HT-29 (cell line): Measurements from ENCODE around the gene DOCK4. TPM values are rescaled to one million over a fixed set of nuclear protein-coding genes. Genes with fewer than 3 reads are reported as not detected.

Source experiments
- DNase-seq: peaks from one replicate; pipeline ENCODE4 v3.0.0-alpha.2; 2015; ENCODE audit warnings: low spot score
- small RNA-seq: library from RNA; depleted of rRNA; stranded (forward); fragments of <200 nt; gene quantifications from one replicate; pipeline ENCODE3, GENCODE V24; 2014
- total RNA-seq: library from RNA; depleted of rRNA; stranded (reverse); fragments of >200 nt; shearing (Covaris generic); gene quantifications from 2 replicates; pipeline ENCODE4 v1.2.3, GENCODE V29; 2014; rRNA removed

The DOCK4 gene
- total RNA-seq, 1 experiment from 2014 or later: 4.9 TPM

DNA sequence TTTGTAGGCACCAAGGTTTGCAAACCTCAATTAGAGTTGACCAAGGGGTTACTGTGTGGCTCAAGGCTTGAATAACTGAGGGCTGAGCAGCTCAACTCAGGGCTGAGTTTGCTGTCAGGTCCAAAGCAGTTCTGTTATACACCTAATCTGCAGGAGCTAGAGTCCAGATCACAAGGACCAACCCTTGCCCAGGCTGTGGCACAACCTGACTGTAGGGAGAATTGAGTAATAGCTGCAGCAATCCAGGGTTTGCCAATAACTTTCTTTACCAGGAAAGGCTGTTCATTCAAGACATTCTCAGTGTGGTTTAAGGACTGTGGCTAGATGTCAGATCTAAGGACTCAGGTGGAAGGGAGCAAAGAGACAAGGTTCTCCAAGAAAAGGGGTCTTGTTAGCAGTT, 528.4 kb downstream of the DOCK4 start:
- no peak for DNase-seq

DNA sequence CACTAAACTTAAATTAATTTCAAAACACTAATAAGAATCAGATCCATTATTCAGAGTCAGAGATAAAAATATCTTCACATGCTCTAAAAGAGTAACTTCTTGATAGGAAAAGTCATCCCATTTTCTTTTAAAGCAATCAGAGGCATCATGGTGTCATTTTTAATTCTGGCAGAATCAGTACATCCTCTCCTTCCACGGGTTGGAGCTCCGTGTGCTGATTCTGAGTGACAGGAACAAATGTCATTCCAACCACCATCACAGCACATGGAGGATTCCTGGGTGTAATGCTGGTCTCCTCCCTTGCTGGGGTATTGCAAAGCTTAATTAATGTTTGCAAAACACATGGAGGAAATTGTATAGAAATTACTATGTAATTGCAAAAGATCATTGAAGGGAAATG, 529.4 kb downstream of the DOCK4 start:
- no peak for DNase-seq

Small RNA genes within 50 kb of the gene (small RNA-seq; reads per million reads assigned to genes)
- gene RNA5SP237: not detected

Other genes with a start within 250 kb of the DOCK4 start
- gene ZNF277, start 296 bp upstream of the DOCK4 start, total RNA-seq: 7.9 and 11.0 TPM in 2 replicates
- gene IFRD1, start 244.1 kb upstream of the DOCK4 start, total RNA-seq: 54.8 and 58.9 TPM in 2 replicates